ENCODE measurements around the gene NEO1.

- no peak for TF ChIP-seq CTCF (IDR thresholded peaks at IDR 0.05; ENCODE audit: insufficient read depth, low read length, poor library complexity, severe bottlenecking)
- TF ChIP-seq EZH2phosphoT487 (conservative IDR thresholded peaks at IDR 0.05; ENCODE audit: low read length): no peak
These were observed 78.6 kb downstream of the NEO1 start for GRCh38 chr15:73130830-73131229.
